Measurements from ENCODE around the gene DEFB123.

Gene DEFB123

DNA sequence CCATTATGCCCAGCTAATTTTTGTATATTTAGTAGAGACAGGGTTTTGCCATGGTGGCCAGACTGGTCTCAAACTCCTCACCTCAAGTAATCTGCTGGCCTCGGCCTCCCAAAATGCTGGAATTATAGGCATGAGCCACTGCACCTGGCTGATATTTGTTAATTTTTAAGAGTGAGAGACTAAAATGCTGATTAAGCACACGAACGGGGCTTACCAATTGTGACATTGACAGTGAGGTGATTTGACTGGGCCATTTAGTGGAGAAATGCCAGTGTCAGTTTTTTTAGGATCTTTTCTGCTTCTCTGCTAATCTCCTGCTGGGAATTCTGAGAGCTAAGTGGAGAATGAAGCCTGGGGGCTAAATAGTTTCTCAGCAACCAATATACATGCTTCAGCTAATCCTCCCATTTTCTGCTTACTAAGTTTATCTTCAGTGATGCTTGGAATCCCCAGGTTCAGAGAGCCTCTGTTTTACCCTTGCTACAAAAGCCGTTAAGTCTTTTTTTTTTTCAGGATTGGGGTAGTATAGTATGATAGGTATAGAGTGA, 9.8 kb upstream of the DEFB123 start:
- no peak for DNase-seq (ENCODE audit: low spot score)
- H3K36me3 ChIP-seq (ENCODE audit: low read depth): no peaks in the 10 kb centered on the region
- peaks cover 29% of the 10 kb centered on the region for H3K27me3 ChIP-seq (ENCODE audit: insufficient read depth, poor library complexity, severe bottlenecking)
- no peak overlapping the region for H3K27ac ChIP-seq (ENCODE audit: poor library complexity, severe bottlenecking)
- TF ChIP-seq, protein P1, sequence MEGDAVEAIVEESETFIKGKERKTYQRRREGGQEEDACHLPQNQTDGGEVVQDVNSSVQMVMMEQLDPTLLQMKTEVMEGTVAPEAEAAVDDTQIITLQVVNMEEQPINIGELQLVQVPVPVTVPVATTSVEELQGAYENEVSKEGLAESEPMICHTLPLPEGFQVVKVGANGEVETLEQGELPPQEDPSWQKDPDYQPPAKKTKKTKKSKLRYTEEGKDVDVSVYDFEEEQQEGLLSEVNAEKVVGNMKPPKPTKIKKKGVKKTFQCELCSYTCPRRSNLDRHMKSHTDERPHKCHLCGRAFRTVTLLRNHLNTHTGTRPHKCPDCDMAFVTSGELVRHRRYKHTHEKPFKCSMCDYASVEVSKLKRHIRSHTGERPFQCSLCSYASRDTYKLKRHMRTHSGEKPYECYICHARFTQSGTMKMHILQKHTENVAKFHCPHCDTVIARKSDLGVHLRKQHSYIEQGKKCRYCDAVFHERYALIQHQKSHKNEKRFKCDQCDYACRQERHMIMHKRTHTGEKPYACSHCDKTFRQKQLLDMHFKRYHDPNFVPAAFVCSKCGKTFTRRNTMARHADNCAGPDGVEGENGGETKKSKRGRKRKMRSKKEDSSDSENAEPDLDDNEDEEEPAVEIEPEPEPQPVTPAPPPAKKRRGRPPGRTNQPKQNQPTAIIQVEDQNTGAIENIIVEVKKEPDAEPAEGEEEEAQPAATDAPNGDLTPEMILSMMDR (IDR thresholded peaks at IDR 0.05; ENCODE audit: poor library complexity, severe bottlenecking): no peak
- no peak overlapping the region for H3K4me3 ChIP-seq (ENCODE audit: severe bottlenecking)
- ATAC-seq (ENCODE audit: low read depth): peak; percentile 42; the same call in 2 of the 3 replicates
- H3K9me3 ChIP-seq (ENCODE audit: severe bottlenecking): peaks cover 5% of the 10 kb centered on the region
- no peaks in the 10 kb centered on the region for H3K4me1 ChIP-seq (ENCODE audit: insufficient read depth, poor library complexity, severe bottlenecking)

DNA sequence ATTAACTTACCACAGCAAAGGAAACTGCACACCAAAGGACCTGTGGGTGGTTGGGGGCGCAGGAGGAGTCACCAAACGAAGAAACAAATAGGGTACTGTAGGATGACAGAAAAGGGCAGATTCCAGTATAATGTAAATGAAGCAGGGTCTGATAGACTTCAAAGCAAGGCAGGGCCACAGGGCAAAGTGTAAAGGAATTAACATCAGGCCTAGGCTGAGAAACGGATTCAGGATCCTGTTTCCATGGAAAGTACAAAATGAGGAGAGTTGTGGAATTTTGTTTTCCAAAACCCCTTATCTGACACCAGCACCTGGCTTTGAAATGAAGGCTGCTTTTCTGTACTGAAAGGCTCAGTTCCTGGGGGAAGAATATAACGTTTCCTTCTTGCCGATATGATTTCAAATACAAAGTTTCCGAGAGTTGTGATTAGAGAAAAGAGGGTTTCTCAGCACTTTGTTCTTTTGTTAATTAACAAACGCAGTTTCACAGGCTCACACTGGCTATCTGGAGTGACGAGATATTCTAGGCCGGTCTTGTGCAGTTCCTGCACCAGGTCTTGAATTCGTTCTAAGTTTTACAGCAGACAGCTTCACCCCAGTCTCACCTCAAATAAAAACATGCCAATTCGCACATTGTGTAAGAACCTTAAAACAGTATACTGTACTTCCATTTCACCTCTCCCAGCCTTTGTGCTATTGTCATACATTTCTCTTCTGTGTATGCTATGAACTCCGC, 5.8 kb downstream of the DEFB123 start:
- no peaks in the 10 kb centered on the region for H3K9me3 ChIP-seq (ENCODE audit: severe bottlenecking)

DNA sequence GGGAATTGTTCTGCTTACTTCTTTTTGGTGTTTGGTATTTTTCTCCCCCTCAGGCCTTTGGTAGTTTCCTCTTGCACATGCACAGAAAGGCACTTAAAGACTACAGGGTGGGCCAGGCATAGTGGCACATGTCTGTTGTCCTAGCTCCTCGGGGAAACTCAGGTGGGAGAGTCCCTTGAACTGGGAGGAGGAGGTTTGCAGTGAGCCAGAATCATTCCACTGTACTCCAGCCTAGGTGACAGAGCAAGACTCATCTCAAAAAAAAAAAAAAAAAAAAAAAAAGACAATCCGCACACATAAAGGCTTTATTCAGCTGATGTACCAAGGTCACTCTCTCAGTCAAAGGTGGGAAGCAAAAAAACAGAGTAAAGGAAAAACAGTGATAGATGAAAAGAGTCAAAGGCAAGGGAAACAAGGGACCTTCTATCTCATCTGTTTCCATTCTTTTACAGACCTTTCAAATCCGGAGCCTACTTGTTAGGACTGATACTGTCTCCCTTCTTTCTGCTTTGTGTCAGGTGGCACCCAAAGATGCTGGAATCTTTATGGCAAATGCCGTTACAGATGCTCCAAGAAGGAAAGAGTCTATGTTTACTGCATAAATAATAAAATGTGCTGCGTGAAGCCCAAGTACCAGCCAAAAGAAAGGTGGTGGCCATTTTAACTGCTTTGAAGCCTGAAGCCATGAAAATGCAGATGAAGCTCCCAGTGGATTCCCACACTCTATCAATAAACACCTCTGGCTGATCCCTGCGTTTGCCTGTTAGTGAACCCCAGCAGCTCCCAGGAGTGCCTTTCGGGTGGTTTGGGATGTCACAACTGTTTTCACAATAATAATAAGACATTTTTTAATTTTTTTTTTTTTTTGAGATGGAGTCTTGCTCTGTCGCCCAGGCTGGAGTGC, 9.3 kb downstream of the DEFB123 start:
- Histone ChIP-seq H3K27me3 (ENCODE audit: insufficient read depth, poor library complexity, severe bottlenecking) (no peaks in the 10 kb centered on the region), H3K27ac (ENCODE audit: poor library complexity, severe bottlenecking) (no peak overlapping the region), H3K9me3 (ENCODE audit: severe bottlenecking) (no peaks in the 10 kb centered on the region), H3K4me1 (ENCODE audit: insufficient read depth, poor library complexity, severe bottlenecking) (no peaks in the 10 kb centered on the region), H3K36me3 (ENCODE audit: low read depth) (no peaks in the 10 kb centered on the region), H3K4me3 (ENCODE audit: severe bottlenecking) (no peak overlapping the region)
- no peak for ATAC-seq (ENCODE audit: low read depth)
- TF ChIP-seq, protein P1 (IDR thresholded peaks at IDR 0.05; ENCODE audit: poor library complexity, severe bottlenecking): no peak
- no peak for DNase-seq (ENCODE audit: low spot score)

More for the DNA sequence above, 5.8 kb downstream of the DEFB123 start:
- DNase-seq (ENCODE audit: low spot score): no peak
- ATAC-seq (ENCODE audit: low read depth): no peak
- Histone ChIP-seq H3K27me3 (ENCODE audit: insufficient read depth, poor library complexity, severe bottlenecking) (no peaks in the 10 kb centered on the region), H3K4me3 (ENCODE audit: severe bottlenecking) (no peak overlapping the region), H3K4me1 (ENCODE audit: insufficient read depth, poor library complexity, severe bottlenecking) (no peaks in the 10 kb centered on the region), H3K27ac (ENCODE audit: poor library complexity, severe bottlenecking) (no peak overlapping the region), H3K36me3 (ENCODE audit: low read depth) (no peaks in the 10 kb centered on the region)
- TF ChIP-seq, protein P1 (IDR thresholded peaks at IDR 0.05; ENCODE audit: poor library complexity, severe bottlenecking): no peak

DNA sequence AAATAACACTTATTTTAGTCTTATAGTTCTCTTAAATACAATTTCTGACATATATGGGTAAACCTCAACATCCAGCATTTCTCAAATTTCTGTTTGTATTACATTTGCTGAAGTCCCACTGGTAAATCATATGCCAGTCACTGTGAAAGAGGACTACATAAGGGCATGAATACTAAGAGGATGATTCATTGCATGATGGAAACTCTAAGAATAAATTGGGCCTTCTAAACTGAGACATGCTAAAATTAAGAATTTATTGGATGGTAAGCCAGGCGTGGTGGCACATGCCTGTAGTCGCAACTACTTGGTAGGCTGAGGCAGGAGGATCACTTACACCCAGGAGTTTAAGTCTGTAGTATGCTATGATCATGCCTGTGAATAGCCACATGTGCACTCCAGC, 12.1 kb downstream of the DEFB123 start:
- no peak for DNase-seq (ENCODE audit: low spot score)
- ATAC-seq (ENCODE audit: low read depth): peak; percentile 46; the same call in 2 of the 3 replicates
- H3K4me1 ChIP-seq (ENCODE audit: insufficient read depth, poor library complexity, severe bottlenecking): no peaks in the 10 kb centered on the region
- H3K27me3 ChIP-seq (ENCODE audit: insufficient read depth, poor library complexity, severe bottlenecking): no peaks in the 10 kb centered on the region
- H3K27ac ChIP-seq (ENCODE audit: poor library complexity, severe bottlenecking): no peak overlapping the region
- H3K4me3 ChIP-seq (ENCODE audit: severe bottlenecking): no peak overlapping the region
- TF ChIP-seq, protein P1 (IDR thresholded peaks at IDR 0.05; ENCODE audit: poor library complexity, severe bottlenecking): no peak
- H3K36me3 ChIP-seq (ENCODE audit: low read depth): no peaks in the 10 kb centered on the region
- no peaks in the 10 kb centered on the region for H3K9me3 ChIP-seq (ENCODE audit: severe bottlenecking)
